WI38 (cell line): Measurements from ENCODE around the gene KCNH1.

Experiments used
- H3K4me3 ChIP-seq: 2 replicates; pipeline ENCODE4 v1.5.1; 2011; ENCODE audit warnings: low read depth, mild to moderate bottlenecking, control low read depth, low read length
- CTCF ChIP-seq: IDR thresholded peaks from 2 replicates; pipeline ENCODE4 v1.5.1; 2012; ENCODE audit warnings: low read depth, mild to moderate bottlenecking, control low read depth, low read length

The KCNH1 gene

GRCh38 chr1:210866532-210866931, 267.4 kb downstream of the KCNH1 start:
- no peak overlapping the region for H3K4me3 ChIP-seq
- TF ChIP-seq CTCF, result no peak

- no peak for TF ChIP-seq CTCF
- no peak overlapping the region for H3K4me3 ChIP-seq
Observed at GRCh38 chr1:210857705-210858104, 276.2 kb downstream of the KCNH1 start.

- no peak for TF ChIP-seq CTCF
- H3K4me3 ChIP-seq, result no peak overlapping the region
Observed at GRCh38 chr1:210857146-210857663, 276.7 kb downstream of the KCNH1 start.

GRCh38 chr1:210855440-210855839, 278.5 kb downstream of the KCNH1 start:
- no peak for TF ChIP-seq CTCF
- H3K4me3 ChIP-seq, result no peak overlapping the region

- TF ChIP-seq CTCF, result no peak
- H3K4me3 ChIP-seq, result no peak overlapping the region
Observed at GRCh38 chr1:210853276-210853675, 280.7 kb downstream of the KCNH1 start.

- no peak for TF ChIP-seq CTCF
- H3K4me3 ChIP-seq, result no peak overlapping the region
Observed at GRCh38 chr1:210850556-210850955, 283.4 kb downstream of the KCNH1 start.

GRCh38 chr1:210848474-210848873, 285.5 kb downstream of the KCNH1 start:
- H3K4me3 ChIP-seq, result no peak overlapping the region
- TF ChIP-seq CTCF, result no peak
